Endodermal cell (in vitro differentiated cells): Measurements from ENCODE around the gene RFX5. TPM values are rescaled to one million over a fixed set of nuclear protein-coding genes. Genes with fewer than 3 reads are reported as not detected.

ENCODE experiments used
- DNase-seq: peaks from one replicate; pipeline ENCODE4 v3.0.0-alpha.2; 2017
- H3K27ac ChIP-seq: 2 replicates; pipeline ENCODE4 v1.5.1; 2013; ENCODE audit warnings: mild to moderate bottlenecking, low read depth, low read length, moderate library complexity
- H3K27me3 ChIP-seq: 2 replicates; pipeline ENCODE4 v1.6.1; 2013; ENCODE audit warnings: mild to moderate bottlenecking, low read length, moderate library complexity; ENCODE audit not compliant: insufficient read depth, control insufficient read depth, poor library complexity, severe bottlenecking
- H3K36me3 ChIP-seq: 2 replicates; pipeline ENCODE4 v1.7.0; 2013; ENCODE audit warnings: mild to moderate bottlenecking, low read length, moderate library complexity; ENCODE audit not compliant: control insufficient read depth, insufficient read depth
- H3K4me1 ChIP-seq: one replicate; pipeline ENCODE4 v1.7.0; 2013; ENCODE audit warnings: low read length; ENCODE audit not compliant: control insufficient read depth, insufficient read depth
- H3K4me3 ChIP-seq: 2 replicates; pipeline ENCODE4 v1.5.1; 2013; ENCODE audit warnings: mild to moderate bottlenecking, low read length, moderate library complexity
- H3K9ac ChIP-seq: 2 replicates; pipeline ENCODE4 v1.6.1; 2013; ENCODE audit warnings: mild to moderate bottlenecking, low read length, moderate library complexity; ENCODE audit not compliant: poor library complexity, severe bottlenecking; ENCODE audit errors: extremely low read depth
- H3K9me3 ChIP-seq: 2 replicates; pipeline ENCODE4 v1.6.1; 2013; ENCODE audit warnings: mild to moderate bottlenecking, low read length, moderate library complexity; ENCODE audit not compliant: control insufficient read depth
- H3K27ac Mint-ChIP-seq: 2 replicates; pipeline ENCODE4 v1.8.0; 2020; ENCODE audit warnings: mixed read lengths
- H3K27me3 Mint-ChIP-seq: 2 replicates; pipeline ENCODE4 v1.8.0; 2021; ENCODE audit warnings: mild to moderate bottlenecking, mixed read lengths; ENCODE audit not compliant: insufficient read depth
- H3K36me3 Mint-ChIP-seq: 2 replicates; pipeline ENCODE4 v1.8.0; 2020; ENCODE audit warnings: low read depth, mixed read lengths
- H3K4me1 Mint-ChIP-seq: 2 replicates; pipeline ENCODE4 v1.8.0; 2020; ENCODE audit warnings: mixed read lengths
- H3K4me3 Mint-ChIP-seq: 2 replicates; pipeline ENCODE4 v1.8.0; 2020; ENCODE audit warnings: mild to moderate bottlenecking, moderate library complexity, mixed read lengths
- H3K9me3 Mint-ChIP-seq: 2 replicates; pipeline ENCODE4 v1.8.0; 2020; ENCODE audit warnings: mild to moderate bottlenecking, mixed read lengths
- WGBS, 2 experiments: methylation state at CpG; one replicate each; pipeline versions ENCODE4 v1.1.5 to v1.1.7; 2013; ENCODE audit warnings: missing lambda C conversion rate in 2 of 2, mixed read lengths in 1 of 2; ENCODE audit not compliant: insufficient coverage in 1 of 2, insufficient read length in 1 of 2; 5-methylcytosine and 5-hydroxymethylcytosine counted together
- total RNA-seq, 2 donors: library from RNA; stranded (reverse); fragmentation: NEBNext Ultra II Directional in 1 of 2; extraction: Animal tissue kit (Norgen Biotek cat#: 25700) in 1 of 2; gene quantifications; 2 replicates in 1 of 2; 3 replicates in 1 of 2; pipeline ENCODE4 v1.2.1, GENCODE V29; 2021
- TF ChIP-seq, protein P1 (sequence below): fragments of 200-600 bp; sonication (generic); conservative IDR thresholded peaks from 2 replicates; pipeline ENCODE4 v1.5.0; 2021; ENCODE audit warnings: antibody characterized with exemption, mild to moderate bottlenecking

The RFX5 gene
- total RNA-seq, 2 donors from 2014 or later, result 57.7 to 72.1 TPM

DNA sequence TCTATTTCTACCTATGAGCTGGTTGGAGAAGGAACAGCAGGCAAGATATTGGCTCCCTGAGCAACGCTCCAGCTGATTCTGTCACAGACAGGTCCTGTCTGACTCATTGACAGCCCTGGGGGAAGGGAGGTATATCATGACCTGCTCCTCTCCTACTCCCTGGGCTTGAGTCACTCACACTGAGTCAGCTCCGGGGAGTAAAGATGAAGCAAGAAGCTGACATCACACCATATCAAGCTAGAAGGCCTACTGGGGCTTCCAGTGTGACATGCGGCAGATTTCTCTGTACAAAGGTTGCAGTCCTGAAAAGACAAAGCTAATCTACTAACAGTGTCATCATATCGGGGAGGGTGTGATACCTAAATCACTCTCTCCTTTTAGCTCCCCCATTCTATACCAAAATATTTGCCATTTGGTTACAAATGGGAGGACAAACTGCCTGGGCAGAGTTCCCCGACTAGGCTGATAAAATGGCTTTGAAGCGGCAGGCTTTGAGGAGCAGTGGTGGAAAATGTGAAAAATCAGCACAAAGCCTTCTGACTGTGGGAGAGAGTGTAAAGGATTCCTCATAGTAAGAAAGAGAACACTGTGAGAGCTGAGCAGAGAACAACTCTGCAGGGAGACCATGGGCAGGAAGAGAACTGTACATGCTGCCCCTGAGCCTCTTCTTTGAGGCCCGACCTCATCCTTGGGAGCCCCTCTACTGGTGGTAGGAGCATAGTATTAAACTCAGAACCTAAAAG is 35.3 kb downstream of the RFX5 start:
- no peak overlapping the region for H3K4me3 Mint-ChIP-seq
- H3K9ac ChIP-seq, result no peak overlapping the region
- TF ChIP-seq, protein P1, sequence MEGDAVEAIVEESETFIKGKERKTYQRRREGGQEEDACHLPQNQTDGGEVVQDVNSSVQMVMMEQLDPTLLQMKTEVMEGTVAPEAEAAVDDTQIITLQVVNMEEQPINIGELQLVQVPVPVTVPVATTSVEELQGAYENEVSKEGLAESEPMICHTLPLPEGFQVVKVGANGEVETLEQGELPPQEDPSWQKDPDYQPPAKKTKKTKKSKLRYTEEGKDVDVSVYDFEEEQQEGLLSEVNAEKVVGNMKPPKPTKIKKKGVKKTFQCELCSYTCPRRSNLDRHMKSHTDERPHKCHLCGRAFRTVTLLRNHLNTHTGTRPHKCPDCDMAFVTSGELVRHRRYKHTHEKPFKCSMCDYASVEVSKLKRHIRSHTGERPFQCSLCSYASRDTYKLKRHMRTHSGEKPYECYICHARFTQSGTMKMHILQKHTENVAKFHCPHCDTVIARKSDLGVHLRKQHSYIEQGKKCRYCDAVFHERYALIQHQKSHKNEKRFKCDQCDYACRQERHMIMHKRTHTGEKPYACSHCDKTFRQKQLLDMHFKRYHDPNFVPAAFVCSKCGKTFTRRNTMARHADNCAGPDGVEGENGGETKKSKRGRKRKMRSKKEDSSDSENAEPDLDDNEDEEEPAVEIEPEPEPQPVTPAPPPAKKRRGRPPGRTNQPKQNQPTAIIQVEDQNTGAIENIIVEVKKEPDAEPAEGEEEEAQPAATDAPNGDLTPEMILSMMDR, result no peak
- peaks cover 15% of the 10 kb centered on the region for H3K4me1 Mint-ChIP-seq
- no peaks in the 10 kb centered on the region for H3K27me3 Mint-ChIP-seq
- H3K4me1 ChIP-seq, result peaks cover 10% of the 10 kb centered on the region
- no peaks in the 10 kb centered on the region for H3K9me3 Mint-ChIP-seq
- H3K27me3 ChIP-seq, result no peaks in the 10 kb centered on the region
- WGBS, 2 experiments, result 79 to 90% methylated on average over 5 to 7 of the region's 7 CpGs
- peaks cover 53% of the 10 kb centered on the region for H3K36me3 Mint-ChIP-seq
- H3K9me3 ChIP-seq, result no peaks in the 10 kb centered on the region
- DNase-seq, result no peak
- no peak overlapping the region for H3K4me3 ChIP-seq
- peaks cover 71% of the 10 kb centered on the region for H3K36me3 ChIP-seq
- peak overlapping the region; percentile 65 for H3K27ac Mint-ChIP-seq
- H3K27ac ChIP-seq, result peak overlapping the region; percentile 18

DNA sequence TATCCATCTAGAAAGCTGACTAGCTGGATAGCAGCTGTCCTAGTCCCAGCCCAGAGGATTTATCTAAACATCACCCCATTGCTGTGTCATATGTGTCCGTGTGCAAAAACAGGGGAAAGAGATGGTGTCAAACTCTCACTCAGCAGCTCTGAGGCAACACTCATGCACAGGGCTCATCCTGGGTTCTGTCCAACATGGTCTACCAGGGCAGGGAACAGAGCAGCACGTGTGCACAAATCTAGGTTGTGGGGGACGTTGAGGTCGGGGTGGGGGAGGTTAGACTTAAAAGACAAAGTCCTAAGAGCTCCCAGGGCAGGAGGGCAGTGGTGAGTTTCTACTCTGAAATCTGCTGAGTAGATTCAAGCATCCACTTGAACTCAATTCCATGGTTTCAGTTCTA is 36.0 kb downstream of the RFX5 start:
- Histone ChIP-seq H3K9ac (no peak overlapping the region), H3K9me3 (no peaks in the 10 kb centered on the region), H3K36me3 (peaks cover 75% of the 10 kb centered on the region), H3K4me1 (peaks cover 10% of the 10 kb centered on the region), H3K4me3 (no peak overlapping the region), H3K27ac (no peak overlapping the region), H3K27me3 (no peaks in the 10 kb centered on the region)
- no peak for DNase-seq
- H3K4me1 Mint-ChIP-seq, result peaks cover 15% of the 10 kb centered on the region
- H3K36me3 Mint-ChIP-seq, result peaks cover 59% of the 10 kb centered on the region
- no peaks in the 10 kb centered on the region for H3K9me3 Mint-ChIP-seq
- H3K4me3 Mint-ChIP-seq, result no peak overlapping the region
- no peaks in the 10 kb centered on the region for H3K27me3 Mint-ChIP-seq
- WGBS, 2 experiments, result 86 to 88% methylated on average over 4 of the region's 4 CpGs
- TF ChIP-seq, protein P1, result no peak
- H3K27ac Mint-ChIP-seq, result peak overlapping the region; percentile 65

DNA sequence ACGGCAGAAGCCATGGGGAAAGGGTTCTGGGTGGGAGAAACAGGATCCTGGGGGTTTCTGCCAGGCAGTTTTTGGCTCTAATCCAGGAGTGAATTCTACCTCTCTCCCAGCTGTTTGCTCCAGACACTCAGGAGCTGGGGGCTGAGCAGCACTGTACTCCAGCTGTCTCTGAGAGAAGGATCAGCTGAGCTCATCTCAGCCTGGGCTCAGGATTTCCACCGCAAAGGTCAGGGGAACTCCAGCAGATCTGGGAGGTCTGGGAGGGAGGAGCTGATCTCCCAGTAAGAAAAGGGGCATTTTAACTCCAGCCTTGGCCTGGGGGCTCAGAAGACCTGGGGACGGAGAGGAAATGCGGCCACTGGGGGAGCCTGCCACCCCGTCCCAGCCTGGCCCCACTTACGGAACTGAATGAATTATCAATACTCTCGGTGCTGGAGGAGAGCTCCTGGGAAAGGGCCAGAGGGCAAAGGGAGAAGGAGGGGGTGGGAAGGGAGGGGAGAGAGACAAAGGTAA is 37.2 kb downstream of the RFX5 start:
- H3K4me1 Mint-ChIP-seq, result peaks cover 15% of the 10 kb centered on the region
- H3K9ac ChIP-seq, result no peak overlapping the region
- peaks cover 63% of the 10 kb centered on the region for H3K36me3 Mint-ChIP-seq

More for the DNA sequence above, 37.2 kb downstream of the RFX5 start:
- Histone ChIP-seq H3K27ac (no peak overlapping the region), H3K4me3 (no peak overlapping the region), H3K36me3 (peaks cover 78% of the 10 kb centered on the region), H3K4me1 (peaks cover 10% of the 10 kb centered on the region), H3K27me3 (no peaks in the 10 kb centered on the region), H3K9me3 (no peaks in the 10 kb centered on the region)
- Mint-ChIP-seq H3K4me3 (no peak overlapping the region), H3K27ac (peak overlapping the region; percentile 64), H3K27me3 (no peaks in the 10 kb centered on the region), H3K9me3 (no peaks in the 10 kb centered on the region)
- DNase-seq, result peak; percentile 63
- TF ChIP-seq, protein P1, result no peak
- 40 to 77% methylated on average over 2 to 7 of the region's 7 CpGs for WGBS, 2 experiments
